SK-N-SH (cell line): Measurements from ENCODE around the gene BORCS6.
A peak's percentile ranks its signal among the peaks of the same experiment; 100 is the strongest.

Experiments used
- EP300 ChIP-seq, 2 experiments: IDR thresholded peaks; 2 replicates each; pipeline versions ENCODE4 v1.4.0 to v1.6.1; 2012; ENCODE audit warnings: borderline replicate concordance in 1 of 2, low read depth in 1 of 2, low read length in 1 of 2
- GABPA ChIP-seq: IDR thresholded peaks from 2 replicates; pipeline ENCODE4 v1.4.0; 2012; ENCODE audit warnings: low read depth, mild to moderate bottlenecking
- TAF1 ChIP-seq: IDR thresholded peaks from 2 replicates; pipeline ENCODE4 v1.6.1; 2012; ENCODE audit warnings: low read depth, mild to moderate bottlenecking, low read length, moderate library complexity, borderline replicate concordance
- TEAD4 ChIP-seq: IDR thresholded peaks from 2 replicates; pipeline ENCODE4 v1.4.0; 2012; ENCODE audit warnings: mild to moderate bottlenecking, borderline replicate concordance; ENCODE audit not compliant: insufficient read depth
- TF ChIP-seq, protein P1 (sequence below): fragments of 200-600 bp; sonication (generic); IDR thresholded peaks from 2 replicates; pipeline ENCODE4 v1.6.1; 2017; ENCODE audit warnings: antibody characterized with exemption, mild to moderate bottlenecking, moderate library complexity

DNA sequence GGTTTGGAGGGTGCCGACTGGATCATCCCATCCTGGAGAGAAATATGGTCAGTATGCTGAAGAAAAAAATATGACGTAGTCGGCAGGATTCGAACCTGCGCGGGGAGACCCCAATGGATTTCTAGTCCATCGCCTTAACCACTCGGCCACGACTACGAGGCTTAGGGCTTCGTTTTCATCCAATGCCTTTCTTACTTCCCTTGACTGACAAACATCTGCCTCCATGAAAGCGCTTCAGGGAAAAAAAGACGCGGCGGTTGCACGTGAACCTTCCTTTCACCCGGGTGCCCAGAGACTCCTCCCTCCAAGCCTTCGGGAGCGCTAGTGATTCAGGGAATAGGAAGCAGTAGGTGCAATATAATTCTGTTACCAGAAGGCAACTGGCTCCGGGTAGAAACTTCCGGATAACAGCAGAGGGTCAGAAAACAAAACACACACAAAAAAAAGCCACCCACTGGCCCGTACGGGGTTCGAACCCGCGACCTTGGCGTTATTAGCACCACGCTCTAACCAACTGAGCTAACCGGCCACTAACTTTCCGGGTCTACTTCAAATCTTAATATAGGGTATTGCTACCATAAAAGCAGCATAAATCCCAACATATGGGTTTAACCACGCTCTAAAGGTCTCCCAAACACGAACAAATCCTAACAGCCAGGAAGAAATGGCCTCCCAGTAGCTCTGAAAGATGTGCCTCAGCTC is 36.7 kb upstream of the BORCS6 start:
- peak; percentile 91 for TF ChIP-seq TEAD4
- TF ChIP-seq TAF1: 0 out of 2 replicates have a peak, but pooled peaks have one; percentile 36
- TF ChIP-seq, protein P1, sequence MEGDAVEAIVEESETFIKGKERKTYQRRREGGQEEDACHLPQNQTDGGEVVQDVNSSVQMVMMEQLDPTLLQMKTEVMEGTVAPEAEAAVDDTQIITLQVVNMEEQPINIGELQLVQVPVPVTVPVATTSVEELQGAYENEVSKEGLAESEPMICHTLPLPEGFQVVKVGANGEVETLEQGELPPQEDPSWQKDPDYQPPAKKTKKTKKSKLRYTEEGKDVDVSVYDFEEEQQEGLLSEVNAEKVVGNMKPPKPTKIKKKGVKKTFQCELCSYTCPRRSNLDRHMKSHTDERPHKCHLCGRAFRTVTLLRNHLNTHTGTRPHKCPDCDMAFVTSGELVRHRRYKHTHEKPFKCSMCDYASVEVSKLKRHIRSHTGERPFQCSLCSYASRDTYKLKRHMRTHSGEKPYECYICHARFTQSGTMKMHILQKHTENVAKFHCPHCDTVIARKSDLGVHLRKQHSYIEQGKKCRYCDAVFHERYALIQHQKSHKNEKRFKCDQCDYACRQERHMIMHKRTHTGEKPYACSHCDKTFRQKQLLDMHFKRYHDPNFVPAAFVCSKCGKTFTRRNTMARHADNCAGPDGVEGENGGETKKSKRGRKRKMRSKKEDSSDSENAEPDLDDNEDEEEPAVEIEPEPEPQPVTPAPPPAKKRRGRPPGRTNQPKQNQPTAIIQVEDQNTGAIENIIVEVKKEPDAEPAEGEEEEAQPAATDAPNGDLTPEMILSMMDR: no peak
- TF ChIP-seq EP300 (IDR thresholded peaks at IDR 0.05; ENCODE audit: borderline replicate concordance in 1 of 2, low read depth in 1 of 2, low read length in 1 of 2): peak in 1 of 2 experiments; percentile 23; a peak in 1 of 4 replicates
- TF ChIP-seq GABPA: peak; percentile 64
